Measurements from ENCODE around the gene GINS2. TPM values are rescaled to one million over a fixed set of nuclear protein-coding genes. Genes with fewer than 3 reads are reported as not detected.
A peak's percentile ranks its signal among the peaks of the same experiment; 100 is the strongest.

GINS2 gene
- polyA plus RNA-seq, 1 of the 3 experiments (the other 2 are of a cell fraction) = 9.0 TPM

GRCh38 chr16:85628265-85628556 is 60.5 kb downstream of the GINS2 start:
- ChIA-PET CTCF (interaction anchor here (0.8 to 10.3 kb wide), 6 partner anchors 9 to 208 kb away, joined by 3 to 106 read pairs (median 8); partner anchors contain the start of gene GSE1), POLR2A (interaction anchor here (0.8 kb wide), 1 partner anchor 45 kb away, joined by 3 read pairs; no protein-coding TSS in a partner anchor)
- H3K4me1 ChIP-seq (ENCODE audit: control insufficient read depth in 1 of 2, insufficient read depth in 2 of 2, low read depth in 1 of 2, low read length in 1 of 2) = peaks cover 6 to 83% of the 10 kb centered on the region in 2 experiments; a peak in 3 of 4 replicates
- H4K20me1 ChIP-seq (ENCODE audit: insufficient read depth) = peaks cover 99% of the 10 kb centered on the region
- TF ChIP-seq REST (IDR thresholded peaks at IDR 0.05; ENCODE audit: low read depth, low read length) (no peak), TEAD4 (IDR thresholded peaks at IDR 0.05; ENCODE audit: borderline replicate concordance, insufficient read depth) (no peak), NFIC (IDR thresholded peaks at IDR 0.05; ENCODE audit: borderline replicate concordance) (no peak), GABPA (IDR thresholded peaks at IDR 0.05; ENCODE audit: low read depth) (no peak), RFX5 (IDR thresholded peaks at IDR 0.05; ENCODE audit: low read length) (no peak), CHD2 (IDR thresholded peaks at IDR 0.05; ENCODE audit: low read length, partially characterized antibody) (no peak), TCF12 (IDR thresholded peaks at IDR 0.05) (no peak), GATA2 (CRISPR knock-in tag; IDR thresholded peaks at IDR 0.05) (no peak)
- TF ChIP-seq, protein P1, sequence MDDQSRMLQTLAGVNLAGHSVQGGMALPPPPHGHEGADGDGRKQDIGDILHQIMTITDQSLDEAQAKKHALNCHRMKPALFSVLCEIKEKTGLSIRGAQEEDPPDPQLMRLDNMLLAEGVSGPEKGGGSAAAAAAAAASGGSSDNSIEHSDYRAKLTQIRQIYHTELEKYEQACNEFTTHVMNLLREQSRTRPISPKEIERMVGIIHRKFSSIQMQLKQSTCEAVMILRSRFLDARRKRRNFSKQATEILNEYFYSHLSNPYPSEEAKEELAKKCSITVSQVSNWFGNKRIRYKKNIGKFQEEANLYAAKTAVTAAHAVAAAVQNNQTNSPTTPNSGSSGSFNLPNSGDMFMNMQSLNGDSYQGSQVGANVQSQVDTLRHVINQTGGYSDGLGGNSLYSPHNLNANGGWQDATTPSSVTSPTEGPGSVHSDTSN (IDR thresholded peaks at IDR 0.05) = no peak
- H3K9me3 ChIP-seq = no peaks in the 10 kb centered on the region
- H2AFZ ChIP-seq (ENCODE audit: low read depth) = no peak overlapping the region
- peaks cover 73% of the 10 kb centered on the region for H3K79me2 ChIP-seq (ENCODE audit: insufficient read depth)
- H3K27ac ChIP-seq (ENCODE audit: low read depth in 2 of 2, low read length in 1 of 2) = peak overlapping the region in 1 of 2 experiments; percentile 97; a peak in 2 of 4 replicates
- DNase-seq = no peak
- no peak overlapping the region for H3K9ac ChIP-seq
- H3K27me3 ChIP-seq (ENCODE audit: insufficient read depth) = no peaks in the 10 kb centered on the region
- no CpG with 5 or more reads among the region's 5 CpGs for WGBS (ENCODE audit: low lambda C conversion rate)
- H3K4me2 ChIP-seq = no peak overlapping the region
- H3K9me2 ChIP-seq = no peaks in the 10 kb centered on the region
- H3K36me3 ChIP-seq (replicated peaks in 1 of 2; ENCODE audit: control insufficient read depth in 1 of 2, insufficient read depth in 2 of 2, low read length in 1 of 2) = peaks cover 0 to 11% of the 10 kb centered on the region in 2 experiments
- no peak overlapping the region for H3K4me3 ChIP-seq (ENCODE audit: low read depth in 2 of 2, low read length in 1 of 2)
- no peaks in the 10 kb centered on the region for H3F3A ChIP-seq (replicated peaks; ENCODE audit: insufficient read depth)

GRCh38 chr16:85627526-85628264 is 61.1 kb downstream of the GINS2 start:
- H2AFZ ChIP-seq (ENCODE audit: low read depth) = no peak overlapping the region
- peaks cover 6 to 80% of the 10 kb centered on the region in 2 experiments; a peak in 3 of 4 replicates for H3K4me1 ChIP-seq (ENCODE audit: control insufficient read depth in 1 of 2, insufficient read depth in 2 of 2, low read depth in 1 of 2, low read length in 1 of 2)
- ChIA-PET CTCF (interaction anchor here (0.8 to 10.3 kb wide), 5 partner anchors 9 to 258 kb away, joined by 3 to 106 read pairs (median 13); partner anchors contain the start of gene GSE1), POLR2A (interaction anchor here (0.8 kb wide), 1 partner anchor 46 kb away, joined by 3 read pairs; no protein-coding TSS in a partner anchor)
- H3K9me3 ChIP-seq = no peaks in the 10 kb centered on the region
- peaks cover 99% of the 10 kb centered on the region for H4K20me1 ChIP-seq (ENCODE audit: insufficient read depth)
- H3K4me3 ChIP-seq (ENCODE audit: low read depth in 2 of 2, low read length in 1 of 2) = no peak overlapping the region
- H3F3A ChIP-seq (replicated peaks; ENCODE audit: insufficient read depth) = no peaks in the 10 kb centered on the region
- no peak for DNase-seq
- peak overlapping the region in 1 of 2 experiments; percentile 97; a peak in 2 of 4 replicates for H3K27ac ChIP-seq (ENCODE audit: low read depth in 2 of 2, low read length in 1 of 2)
- no peak overlapping the region for H3K4me2 ChIP-seq
- no peaks in the 10 kb centered on the region for H3K27me3 ChIP-seq (ENCODE audit: insufficient read depth)
- peaks cover 0 to 11% of the 10 kb centered on the region in 2 experiments for H3K36me3 ChIP-seq (replicated peaks in 1 of 2; ENCODE audit: control insufficient read depth in 1 of 2, insufficient read depth in 2 of 2, low read length in 1 of 2)
- TF ChIP-seq ELF1 (IDR thresholded peaks at IDR 0.05) = no peak
- TF ChIP-seq NRF1 (IDR thresholded peaks at IDR 0.05; ENCODE audit: low read depth, low read length) = no peak
- no peak for TF ChIP-seq TAF1 (IDR thresholded peaks at IDR 0.05; ENCODE audit: borderline replicate concordance, low read depth, low read length)
- TF ChIP-seq FOSL2 (IDR thresholded peaks at IDR 0.05; ENCODE audit: borderline replicate concordance, low read depth) = no peak
- no peak for TF ChIP-seq RCOR1 (IDR thresholded peaks at IDR 0.05; ENCODE audit: low read length)
- no peak for TF ChIP-seq RAD21 (IDR thresholded peaks at IDR 0.05; ENCODE audit: low read length)
- no peak for TF ChIP-seq USF2 (IDR thresholded peaks at IDR 0.05; ENCODE audit: borderline replicate concordance, low read depth, low read length)
- TF ChIP-seq POLR2AphosphoS5 (IDR thresholded peaks at IDR 0.05; ENCODE audit: low read depth, low read length) = no peak
- TF ChIP-seq SIN3A (IDR thresholded peaks at IDR 0.05; ENCODE audit: borderline replicate concordance, low read depth, low read length) = no peak
- no peak for TF ChIP-seq JUND (IDR thresholded peaks at IDR 0.05)
- no peak for TF ChIP-seq RXRA (IDR thresholded peaks at IDR 0.05; ENCODE audit: borderline replicate concordance, low read depth)
- TF ChIP-seq EZH2phosphoT487 (IDR thresholded peaks at IDR 0.05; ENCODE audit: borderline replicate concordance, low read depth) = no peak
- TF ChIP-seq EP300 (IDR thresholded peaks at IDR 0.05; ENCODE audit: borderline replicate concordance in 1 of 2, low read depth in 1 of 2, low read length in 1 of 2) = no peak
- H3K9me2 ChIP-seq = no peaks in the 10 kb centered on the region
- WGBS (ENCODE audit: low lambda C conversion rate) = 98% methylated on average over 14 of the region's 30 CpGs
- no peak overlapping the region for H3K9ac ChIP-seq
- peaks cover 73% of the 10 kb centered on the region for H3K79me2 ChIP-seq (ENCODE audit: insufficient read depth)
